ENCODE measurements around the gene SLC36A3. TPM values are rescaled to one million over a fixed set of nuclear protein-coding genes. Genes with fewer than 3 reads are reported as not detected.

Gene SLC36A3
- total RNA-seq = not detected

DNA sequence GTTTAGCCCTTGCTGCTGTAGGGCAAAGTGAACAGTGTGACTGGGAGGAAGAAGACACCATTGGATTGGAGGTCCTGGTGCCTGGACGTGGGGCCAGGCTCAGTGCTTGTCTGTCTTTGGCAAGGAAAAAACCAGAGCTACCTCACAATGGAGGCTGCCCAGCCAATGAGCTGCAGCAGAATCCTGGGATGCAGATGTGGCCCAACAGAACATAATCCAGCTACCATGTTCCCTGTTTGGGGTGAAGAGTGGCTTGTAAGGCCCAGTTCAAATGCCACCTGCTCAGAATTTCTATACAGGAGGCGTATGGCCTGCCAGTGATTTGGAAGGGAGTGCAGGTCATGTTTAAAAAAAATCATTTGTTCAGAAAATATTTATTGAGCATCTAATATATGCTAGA lies at the start of gene SLC36A3:
Gene SLC36A3 (minus strand): TSS at position 101 of the 400 bp plus-strand sequence. CDS start 412 bp downstream, outside the sequence.
- TF ChIP-seq POLR2A (IDR thresholded peaks at IDR 0.05) = no peak
- no peak for TF ChIP-seq EP300 (IDR thresholded peaks at IDR 0.05)
- TF ChIP-seq, protein P1, sequence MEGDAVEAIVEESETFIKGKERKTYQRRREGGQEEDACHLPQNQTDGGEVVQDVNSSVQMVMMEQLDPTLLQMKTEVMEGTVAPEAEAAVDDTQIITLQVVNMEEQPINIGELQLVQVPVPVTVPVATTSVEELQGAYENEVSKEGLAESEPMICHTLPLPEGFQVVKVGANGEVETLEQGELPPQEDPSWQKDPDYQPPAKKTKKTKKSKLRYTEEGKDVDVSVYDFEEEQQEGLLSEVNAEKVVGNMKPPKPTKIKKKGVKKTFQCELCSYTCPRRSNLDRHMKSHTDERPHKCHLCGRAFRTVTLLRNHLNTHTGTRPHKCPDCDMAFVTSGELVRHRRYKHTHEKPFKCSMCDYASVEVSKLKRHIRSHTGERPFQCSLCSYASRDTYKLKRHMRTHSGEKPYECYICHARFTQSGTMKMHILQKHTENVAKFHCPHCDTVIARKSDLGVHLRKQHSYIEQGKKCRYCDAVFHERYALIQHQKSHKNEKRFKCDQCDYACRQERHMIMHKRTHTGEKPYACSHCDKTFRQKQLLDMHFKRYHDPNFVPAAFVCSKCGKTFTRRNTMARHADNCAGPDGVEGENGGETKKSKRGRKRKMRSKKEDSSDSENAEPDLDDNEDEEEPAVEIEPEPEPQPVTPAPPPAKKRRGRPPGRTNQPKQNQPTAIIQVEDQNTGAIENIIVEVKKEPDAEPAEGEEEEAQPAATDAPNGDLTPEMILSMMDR (IDR thresholded peaks at IDR 0.05) = no peak
- no peak for TF ChIP-seq POLR2AphosphoS5 (IDR thresholded peaks at IDR 0.05)
- Histone ChIP-seq H3K9me3 (no peaks in the 10 kb centered on the region), H3K27ac (no peak within 1 kb of the TSS), H3K27me3 (no peaks in the 10 kb centered on the region), H3K4me1 (no peaks in the 10 kb centered on the region), H3K4me3 (no peak within 1 kb of the TSS), H3K36me3 (no peaks in the 10 kb centered on the region)
- ATAC-seq (ENCODE audit: low FRiP score in 2 of 2) (no peak), DNase-seq (no peak)
- WGBS, 2 donors = 76 to 93% methylated on average over 2 of the region's 2 CpGs

- no peaks in the 10 kb centered on the region for H3K36me3 ChIP-seq
- no peaks in the 10 kb centered on the region for H3K9me3 ChIP-seq
- no peak for ATAC-seq (ENCODE audit: low FRiP score in 2 of 2)
- no peak overlapping the region for H3K27ac ChIP-seq
- no peaks in the 10 kb centered on the region for H3K27me3 ChIP-seq
- no peak for TF ChIP-seq POLR2AphosphoS5 (IDR thresholded peaks at IDR 0.05)
- TF ChIP-seq, protein P1 (IDR thresholded peaks at IDR 0.05) = no peak
- no peak for TF ChIP-seq POLR2A (IDR thresholded peaks at IDR 0.05)
- TF ChIP-seq EP300 (IDR thresholded peaks at IDR 0.05) = no peak
- no peaks in the 10 kb centered on the region for H3K4me1 ChIP-seq
- no peak overlapping the region for H3K4me3 ChIP-seq
- 82 to 90% methylated on average over 1 of the region's 1 CpG for WGBS, 2 donors
- no peak for DNase-seq
Observed at GRCh38 chr5:151351671-151352070, 48.1 kb upstream of the SLC36A3 start.

- DNase-seq = no peak
- Histone ChIP-seq H3K4me1 (peaks cover 0 to 5% (median 0%) of the 10 kb centered on the region in 4 donors), H3K36me3 (no peaks in the 10 kb centered on the region), H3K27me3 (peaks cover 0 to 2% (median 0%) of the 10 kb centered on the region in 4 donors), H3K9me3 (no peaks in the 10 kb centered on the region), H3K27ac (no peak overlapping the region), H3K4me3 (no peak overlapping the region)
- no peak for TF ChIP-seq POLR2AphosphoS5 (IDR thresholded peaks at IDR 0.05)
- TF ChIP-seq, protein P1 (IDR thresholded peaks at IDR 0.05) = no peak
- TF ChIP-seq EP300 (IDR thresholded peaks at IDR 0.05) = no peak
- TF ChIP-seq POLR2A (IDR thresholded peaks at IDR 0.05) = no peak
- WGBS, 2 donors = 46 to 48% methylated on average over 6 of the region's 6 CpGs
- ATAC-seq (ENCODE audit: low FRiP score in 2 of 2) = no peak
Observed at GRCh38 chr5:151348789-151349188, 45.2 kb upstream of the SLC36A3 start.

DNA sequence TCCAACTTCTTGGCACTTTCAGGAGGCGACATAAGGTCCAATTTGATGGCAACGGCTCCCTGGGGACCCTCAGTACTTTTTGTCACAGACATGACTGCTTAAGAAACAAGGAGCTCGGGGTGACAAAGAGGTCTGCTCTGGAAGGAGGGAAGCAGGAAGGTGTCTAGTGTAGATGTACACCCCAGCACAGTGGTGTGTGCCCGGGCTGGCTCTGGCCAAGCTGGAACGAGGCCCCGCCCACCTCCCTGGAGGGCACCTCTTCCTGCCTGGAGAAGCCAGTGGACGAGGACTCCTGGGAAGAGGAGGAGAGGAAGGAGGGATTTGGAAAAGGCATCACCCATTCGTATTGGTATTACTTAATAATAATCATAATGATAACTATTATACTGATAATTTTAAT lies 43.8 kb upstream of the SLC36A3 start, which contains the start of gene SLC36A2:
Gene SLC36A2 (minus strand): TSS at position 191 of the 400 bp plus-strand sequence. CDS start 99 bp downstream, at position 92.
- TF ChIP-seq, protein P1 (IDR thresholded peaks at IDR 0.05) = no peak
- TF ChIP-seq POLR2AphosphoS5 (IDR thresholded peaks at IDR 0.05) = no peak
- TF ChIP-seq EP300 (IDR thresholded peaks at IDR 0.05) = no peak
- TF ChIP-seq POLR2A (IDR thresholded peaks at IDR 0.05) = no peak
- Histone ChIP-seq H3K27me3 (peaks cover 0 to 2% (median 0%) of the 10 kb centered on the region in 4 donors), H3K9me3 (no peaks in the 10 kb centered on the region), H3K4me3 (no peak within 1 kb of the TSS), H3K4me1 (peaks cover 0 to 5% (median 0%) of the 10 kb centered on the region in 4 donors), H3K27ac (no peak within 1 kb of the TSS), H3K36me3 (no peaks in the 10 kb centered on the region)
- no peak for ATAC-seq (ENCODE audit: low FRiP score in 2 of 2)
- peak in 1 of 2 donors; percentile 46 for DNase-seq
- WGBS, 2 donors = 58 to 65% methylated on average over 8 of the region's 8 CpGs

Data from upper lobe of left lung (tissue), 6 donors.